Thyroid gland (tissue), 4 donors: ENCODE measurements around the gene RPP38.

ENCODE experiments used
- CTCF ChIP-seq, 6 experiments: fragments of 200-600 bp in 3 of 6; fragments of 450-650 bp in 3 of 6; sonication (generic) in 3 of 6; IDR thresholded peaks; one replicate each; pipeline ENCODE4 v1.5.1; 2016 to 2019; ENCODE audit warnings: antibody characterized with exemption in 6 of 6, mild to moderate bottlenecking in 2 of 6, inconsistent platforms in 1 of 6, moderate library complexity in 1 of 6
- POLR2A ChIP-seq, 2 donors: fragments of 450-650 bp; IDR thresholded peaks; one replicate each; pipeline ENCODE4 v1.6.1; 2017; ENCODE audit warnings: antibody characterized with exemption in 2 of 2, mild to moderate bottlenecking in 2 of 2, moderate library complexity in 1 of 2

GRCh38 chr10:15123749-15124184 lies 26.6 kb downstream of the RPP38 start:
- TF ChIP-seq CTCF (IDR thresholded peaks at IDR 0.05) (no peak), POLR2A (IDR thresholded peaks at IDR 0.05) (no peak)
